LoVo (cell line): ENCODE data around the gene KLF1.
A peak's percentile ranks its signal among the peaks of the same experiment; 100 is the strongest.
"Not testable (repeated sequence)": the region's sequence is repeated elsewhere in the genome, so short reads cannot be mapped to it uniquely, and the experiment has no call there.

Source experiments
- DNase-seq: peaks from one replicate; pipeline ENCODE4 v3.0.0-alpha.2; 2016; ENCODE audit warnings: low spot score

KLF1 gene

DNA sequence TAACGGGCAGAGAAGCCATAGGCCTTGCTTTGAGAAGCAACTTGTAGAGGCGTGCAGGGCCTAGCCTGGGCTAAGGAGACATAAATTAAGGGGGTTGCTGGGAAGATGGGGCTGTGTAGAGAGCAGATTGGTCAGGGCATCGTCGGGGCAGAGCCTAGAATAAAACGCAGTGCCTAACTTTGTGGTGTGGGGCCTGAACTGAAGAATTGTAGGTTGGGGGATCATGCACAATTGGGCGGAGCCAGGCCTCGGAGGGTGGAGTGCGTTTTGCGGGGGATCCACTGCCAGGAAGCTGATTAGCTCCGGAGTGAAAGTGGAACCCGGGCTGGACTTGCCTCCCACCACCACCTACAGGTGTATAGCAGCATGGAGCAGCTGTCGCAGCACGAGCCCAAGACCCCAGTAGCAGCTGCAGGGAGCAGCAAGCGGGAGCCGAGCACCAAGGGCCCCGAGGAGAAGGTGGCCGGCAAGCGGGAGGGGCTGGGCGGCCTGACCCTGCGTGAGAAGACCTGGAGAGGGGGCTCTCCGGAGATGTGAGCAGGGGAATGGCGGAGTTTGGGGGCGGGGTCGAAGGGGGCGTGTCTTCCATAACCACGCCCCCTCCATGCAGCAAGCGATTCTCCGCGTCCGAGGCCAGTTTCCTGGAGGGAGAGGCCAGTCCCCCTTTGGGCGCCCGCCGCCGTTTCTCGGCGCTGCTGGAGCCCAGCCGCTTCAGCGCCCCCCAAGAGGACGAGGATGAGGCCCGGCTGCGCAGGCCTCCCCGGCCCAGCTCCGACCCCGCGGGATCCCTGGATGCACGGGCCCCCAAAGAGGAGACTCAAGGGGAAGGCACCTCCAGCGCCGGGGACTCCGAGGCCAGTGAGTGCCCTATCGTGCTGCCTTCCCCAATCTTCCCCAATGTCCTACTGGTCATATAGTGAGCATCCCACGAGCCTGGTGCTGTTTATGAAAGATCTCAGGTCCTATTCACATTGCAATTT is 19.6 kb downstream of the KLF1 start:
- DNase-seq: peak; percentile 48

DNA sequence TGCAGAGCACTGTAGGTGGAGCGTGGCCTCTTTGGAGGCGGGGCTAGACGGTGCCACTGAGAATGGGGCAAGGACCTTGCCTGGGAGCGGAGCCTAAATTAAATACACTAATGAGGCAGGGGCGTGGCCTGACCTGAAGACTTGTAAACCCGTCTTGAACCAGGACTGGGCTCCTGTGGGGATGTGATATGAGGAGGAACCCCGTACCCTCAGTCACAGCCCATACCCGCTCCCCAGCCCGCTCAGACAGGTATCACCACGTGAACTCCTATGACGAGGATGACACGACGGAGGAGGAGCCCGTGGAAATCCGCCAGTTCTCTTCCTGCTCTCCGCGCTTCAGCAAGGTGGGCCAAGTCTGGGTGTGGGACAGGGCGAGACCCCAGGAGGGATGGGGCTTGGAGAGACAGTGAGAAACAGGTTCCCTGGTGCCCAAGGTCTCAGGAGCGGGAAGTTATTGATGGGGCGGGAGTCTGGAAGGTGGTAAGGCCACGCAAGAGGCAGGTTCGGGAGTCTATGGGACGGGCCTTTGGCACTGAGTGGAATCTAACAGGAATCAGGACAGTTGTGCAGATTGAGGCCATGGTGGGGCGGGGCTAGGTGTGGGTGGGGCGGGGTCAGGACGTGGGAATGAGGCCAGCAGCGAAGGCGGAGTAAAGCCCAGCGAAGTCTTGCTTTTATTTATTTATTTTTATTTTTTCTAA is 20.4 kb downstream of the KLF1 start:
- DNase-seq: no peak

- no peak for DNase-seq
Observed at GRCh38 chr19:12865746-12866415, 21.1 kb downstream of the KLF1 start.

- no peak for DNase-seq
Observed at GRCh38 chr19:12864721-12865715, 22.0 kb downstream of the KLF1 start.

DNA sequence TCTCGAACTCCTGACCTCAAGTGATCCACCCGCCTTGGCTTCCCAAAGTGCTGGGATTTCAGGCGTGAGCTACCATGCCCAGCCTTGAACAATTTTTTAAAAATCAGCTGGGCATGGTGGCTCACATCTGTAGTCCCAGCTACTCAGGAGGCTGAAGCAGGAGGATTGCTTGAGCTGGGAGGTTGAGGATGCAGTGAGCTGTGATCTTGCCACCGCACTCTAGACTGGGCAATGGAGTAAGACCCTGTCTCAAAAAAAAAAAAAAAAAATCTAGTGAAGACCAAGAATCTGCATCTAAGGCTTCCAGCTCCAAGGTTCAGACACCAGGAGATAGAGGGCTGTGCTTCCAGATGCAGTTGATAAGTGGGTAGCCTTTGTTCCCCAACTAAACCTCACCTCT is 22.9 kb downstream of the KLF1 start:
- DNase-seq: no peak

- no peak for DNase-seq
Observed at GRCh38 chr19:12859546-12859945, 27.5 kb downstream of the KLF1 start.

- DNase-seq: no peak
Observed at GRCh38 chr19:12858041-12858928, 28.7 kb downstream of the KLF1 start.

DNA sequence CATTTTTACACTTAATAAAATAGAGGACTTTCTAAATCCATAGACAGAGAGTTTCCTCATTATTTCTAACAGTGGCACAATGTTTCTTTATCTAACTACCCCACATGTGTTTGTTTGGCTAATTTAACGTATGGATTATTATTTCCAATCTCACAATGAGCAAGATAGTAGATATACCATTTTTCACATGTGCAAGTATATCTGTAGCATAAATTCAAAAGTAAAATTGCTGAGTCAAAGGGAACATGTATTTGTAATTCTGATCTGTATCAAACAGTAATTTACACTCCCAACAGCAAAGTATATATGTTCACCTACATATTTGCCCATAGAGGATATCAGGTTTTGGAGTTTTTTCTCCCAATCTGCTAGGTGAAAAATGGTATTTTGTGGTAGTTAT is 30.3 kb downstream of the KLF1 start:
- DNase-seq: no peak

GRCh38 chr19:12847159-12848139 is 39.6 kb downstream of the KLF1 start:
- DNase-seq: peak; percentile 82

DNA sequence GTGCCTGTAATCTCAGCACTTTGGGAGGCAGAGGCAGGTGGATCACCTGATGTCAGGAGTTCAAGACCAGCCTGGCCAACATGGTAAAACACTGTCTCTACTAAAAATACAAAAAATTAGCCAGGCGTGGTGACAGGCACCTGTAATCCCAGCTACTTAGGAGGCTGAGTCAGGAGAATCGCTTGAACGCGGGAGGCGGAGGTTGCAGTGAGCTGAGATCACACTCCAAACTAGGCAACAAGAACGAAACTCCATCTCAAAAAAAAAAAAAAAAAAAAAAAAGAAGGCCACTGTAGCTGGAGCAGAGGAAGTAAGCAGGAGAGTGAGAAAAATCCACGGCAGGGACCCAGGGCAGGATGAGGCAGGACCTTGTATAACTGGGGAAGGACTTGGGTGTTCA is 40.4 kb downstream of the KLF1 start:
- DNase-seq: not testable (repeated sequence)

DNA sequence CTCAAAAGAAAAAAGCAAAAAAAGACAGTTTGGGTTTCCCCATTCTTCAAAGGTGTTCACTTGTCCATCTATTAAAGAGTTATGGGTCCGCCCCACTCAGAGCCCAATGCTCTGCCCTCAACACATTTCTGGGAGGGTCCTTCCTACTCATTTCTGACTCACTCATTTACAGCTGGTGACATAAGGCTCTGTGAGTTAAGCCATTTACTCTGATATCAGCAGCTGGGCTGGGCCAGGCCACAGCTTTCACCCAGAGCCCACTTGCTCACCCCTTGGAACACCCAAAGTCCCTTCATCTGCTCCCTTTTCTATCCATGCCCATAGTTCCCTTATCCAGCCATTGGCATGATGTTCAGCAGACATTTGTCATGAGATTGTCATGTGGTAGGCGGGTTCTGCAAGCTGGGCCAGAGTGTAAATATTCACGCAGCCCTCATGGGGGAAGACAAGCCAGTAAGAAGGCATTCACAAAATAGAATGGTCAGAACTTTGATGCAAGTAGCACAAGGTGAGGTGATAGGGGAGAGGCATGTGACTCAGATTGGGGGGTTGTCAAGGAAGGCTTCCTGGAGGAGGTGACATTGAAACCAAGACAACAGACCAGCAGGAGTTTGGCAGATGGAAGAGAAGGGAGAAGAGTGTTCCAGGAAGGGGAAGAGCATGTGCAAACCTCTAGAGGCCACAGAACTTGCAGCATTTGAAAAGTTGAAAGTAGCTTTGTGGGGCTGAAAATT is 42.8 kb downstream of the KLF1 start:
- no peak for DNase-seq

DNA sequence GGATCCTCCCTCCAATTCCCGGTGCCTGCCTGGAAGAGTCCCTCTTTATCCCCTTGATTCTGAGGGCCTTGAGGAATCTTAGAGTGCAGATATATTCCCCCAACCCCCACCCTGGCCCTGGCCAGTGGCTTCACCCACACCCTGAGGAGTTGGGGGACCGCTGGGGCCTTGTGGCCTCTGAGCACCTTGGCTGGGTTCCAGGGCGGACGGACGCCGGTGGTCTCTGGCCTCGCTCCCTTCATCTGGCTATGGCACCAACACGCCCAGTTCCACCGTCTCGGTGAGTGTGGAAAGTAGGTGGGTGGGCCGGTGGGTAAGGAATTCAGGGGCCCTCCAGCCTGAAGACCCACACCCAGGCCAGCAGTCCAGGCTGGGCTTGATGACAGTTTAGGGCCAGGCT is 43.7 kb downstream of the KLF1 start:
- DNase-seq: no peak

DNA sequence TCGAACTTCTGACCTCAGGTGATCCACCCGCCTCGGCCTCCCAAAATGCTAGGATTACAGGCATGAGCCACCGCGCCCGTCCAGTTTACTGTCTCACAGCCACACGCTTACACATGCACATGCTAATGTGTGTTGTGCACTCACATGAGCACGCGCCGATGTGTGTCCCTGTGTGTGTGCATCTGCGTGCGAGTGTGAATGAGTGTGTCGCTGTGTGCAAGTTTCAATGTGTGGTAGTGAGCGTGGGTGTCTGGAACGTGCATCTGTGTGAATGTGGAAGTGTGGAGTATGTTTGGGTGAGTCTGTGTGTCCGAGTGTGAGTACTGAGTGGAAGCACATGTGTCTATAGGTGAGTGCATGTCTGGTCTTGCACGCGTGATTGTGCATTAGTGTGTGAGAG is 44.5 kb downstream of the KLF1 start:
- no peak for DNase-seq

DNA sequence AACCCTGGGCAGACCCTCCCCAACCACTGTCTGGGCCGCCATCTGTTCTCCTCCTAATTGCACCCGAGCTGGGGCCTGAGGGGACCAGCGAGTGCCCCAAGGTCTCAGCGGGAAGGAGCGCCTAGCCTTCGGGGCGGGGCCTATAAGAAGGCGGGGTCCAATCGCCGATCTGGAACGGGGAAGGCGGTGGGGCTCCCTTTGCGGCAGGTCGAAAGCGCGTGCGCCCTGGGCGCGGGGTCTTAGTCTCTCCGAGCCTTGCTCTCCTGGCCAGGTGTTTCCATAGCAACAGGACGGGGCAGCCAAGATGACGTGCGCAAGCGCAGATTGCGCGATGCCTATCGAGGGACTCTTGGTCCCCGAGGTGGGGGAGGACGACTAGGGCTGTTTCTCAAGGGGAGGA is 45.9 kb downstream of the KLF1 start:
- no peak for DNase-seq

GRCh38 chr19:12840091-12841079 is 46.6 kb downstream of the KLF1 start:
- DNase-seq: peak; percentile 67

GRCh38 chr19:12838886-12839756 is 47.9 kb downstream of the KLF1 start:
- DNase-seq: no peak
